Measurements from ENCODE around the gene PRUNE2.

Gene PRUNE2

GRCh38 chr9:76591256-76591950, 314.5 kb downstream of the PRUNE2 start:
- no peak for DNase-seq

DNA sequence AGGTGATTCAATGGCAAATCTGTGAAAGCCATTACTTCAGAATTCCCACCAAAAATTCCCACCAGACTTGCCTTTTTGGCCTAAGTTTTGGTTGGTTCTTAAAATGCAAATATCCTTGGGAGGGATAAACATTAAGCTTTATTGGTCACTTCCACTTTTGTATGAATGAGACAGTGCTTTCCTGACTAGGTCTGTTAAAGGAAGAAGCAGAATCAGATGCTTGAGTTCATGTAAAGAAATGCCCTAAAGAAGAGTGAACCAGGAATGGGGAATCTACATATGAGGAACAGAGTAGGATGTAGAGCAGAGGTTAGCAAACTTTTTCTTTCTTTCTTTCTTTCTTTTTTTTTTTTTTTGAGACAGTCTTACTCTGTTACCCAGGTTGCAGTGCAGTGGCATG, 317.6 kb downstream of the PRUNE2 start:
- DNase-seq = no peak

- peak; percentile 29 for DNase-seq
Measured at GRCh38 chr9:76586390-76587314, 319.3 kb downstream of the PRUNE2 start.

GRCh38 chr9:76585487-76586389, 320.2 kb downstream of the PRUNE2 start:
- no peak for DNase-seq

DNA sequence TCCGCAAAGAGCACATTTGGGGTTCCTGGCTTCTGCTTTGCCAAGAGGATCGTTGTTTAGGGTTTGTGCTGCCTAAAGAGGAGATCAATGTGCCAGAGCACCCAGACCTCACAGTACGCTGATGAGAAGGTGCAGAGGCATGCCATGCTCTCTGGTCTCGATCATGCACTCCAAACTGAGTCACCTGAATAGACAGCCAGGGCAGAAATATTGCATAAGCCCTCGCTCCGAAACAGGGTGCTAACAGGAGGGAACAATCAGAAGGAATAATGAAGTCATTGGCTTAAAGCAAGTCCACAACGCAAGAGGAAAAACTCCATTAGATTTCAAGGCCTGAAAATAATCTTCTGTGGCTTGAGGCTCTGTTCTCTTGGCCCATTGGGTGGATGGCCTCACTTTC, 322.7 kb downstream of the PRUNE2 start:
- DNase-seq = no peak

DNA sequence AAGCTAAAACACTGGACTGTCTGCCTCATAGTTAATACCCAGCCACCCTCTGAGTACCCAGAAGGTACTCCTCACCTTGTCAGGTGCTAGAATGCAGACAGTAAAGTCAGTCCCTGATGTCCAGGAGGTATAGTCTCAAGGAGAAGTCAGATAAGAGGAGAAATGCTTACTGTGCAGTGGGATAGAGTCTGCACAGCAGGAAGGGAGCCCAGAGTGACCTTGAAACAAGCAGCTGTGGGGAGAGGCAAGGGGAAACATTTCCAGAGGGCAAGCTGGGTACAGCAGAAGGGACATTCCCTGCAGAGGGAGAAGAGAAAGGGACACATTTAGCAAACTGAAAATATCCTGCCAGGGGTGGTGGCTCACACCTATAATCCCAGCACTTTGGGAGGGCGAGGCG, 324.2 kb downstream of the PRUNE2 start:
- DNase-seq = no peak

- no peak for DNase-seq
Measured at GRCh38 chr9:76580820-76581219, 325.1 kb downstream of the PRUNE2 start.

DNA sequence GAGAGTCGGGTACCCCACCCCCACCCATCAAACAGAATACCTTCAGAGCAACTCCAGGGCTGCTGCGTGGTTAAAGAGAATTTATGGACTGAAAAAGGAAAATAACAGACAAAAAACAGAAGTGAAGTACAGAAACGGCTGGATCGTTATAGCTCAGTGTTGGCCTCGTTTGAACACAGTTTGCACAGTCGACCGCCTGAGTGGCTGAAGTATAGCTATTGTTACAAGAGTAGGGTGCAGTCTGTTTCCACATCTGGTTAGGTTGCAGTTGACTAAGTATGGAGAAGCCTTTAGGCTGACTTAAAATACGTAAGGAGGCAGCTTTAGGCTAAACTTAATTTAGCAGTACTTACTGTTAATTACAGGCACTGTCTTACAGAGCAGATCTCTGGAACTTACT, 325.7 kb downstream of the PRUNE2 start:
- peak; percentile 32 for DNase-seq

- DNase-seq = no peak
Measured at GRCh38 chr9:76576344-76576743, 329.6 kb downstream of the PRUNE2 start.

- no peak for DNase-seq
Measured at GRCh38 chr9:76575761-76576160, 330.2 kb downstream of the PRUNE2 start.

GRCh38 chr9:76573905-76574760, 331.8 kb downstream of the PRUNE2 start:
- no peak for DNase-seq

GRCh38 chr9:76573408-76573807, 332.5 kb downstream of the PRUNE2 start:
- no peak for DNase-seq

DNA sequence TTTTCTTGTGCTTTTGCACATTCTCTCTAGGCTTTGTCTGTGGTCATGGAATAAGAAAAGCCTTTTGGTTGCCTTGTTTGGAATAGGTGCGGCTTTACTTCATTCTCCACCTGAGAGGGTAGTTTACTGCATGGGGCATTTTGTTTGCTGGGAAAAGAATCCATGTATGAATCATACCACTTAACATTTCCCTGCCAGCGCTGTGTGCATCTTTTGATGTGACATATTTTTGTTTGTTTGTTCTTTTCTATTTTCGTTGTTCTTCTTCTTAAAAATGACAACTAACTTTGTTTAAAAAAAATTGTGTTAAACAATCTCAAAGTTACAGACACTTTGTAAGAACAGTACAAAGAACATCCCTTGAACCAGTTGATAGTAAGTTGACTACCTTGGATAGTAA, 333.8 kb downstream of the PRUNE2 start:
- peak; percentile 36 for DNase-seq

GRCh38 chr9:76571743-76572146, 334.2 kb downstream of the PRUNE2 start:
- DNase-seq = no peak

GRCh38 chr9:76571288-76571687, 334.6 kb downstream of the PRUNE2 start:
- no peak for DNase-seq

DNA sequence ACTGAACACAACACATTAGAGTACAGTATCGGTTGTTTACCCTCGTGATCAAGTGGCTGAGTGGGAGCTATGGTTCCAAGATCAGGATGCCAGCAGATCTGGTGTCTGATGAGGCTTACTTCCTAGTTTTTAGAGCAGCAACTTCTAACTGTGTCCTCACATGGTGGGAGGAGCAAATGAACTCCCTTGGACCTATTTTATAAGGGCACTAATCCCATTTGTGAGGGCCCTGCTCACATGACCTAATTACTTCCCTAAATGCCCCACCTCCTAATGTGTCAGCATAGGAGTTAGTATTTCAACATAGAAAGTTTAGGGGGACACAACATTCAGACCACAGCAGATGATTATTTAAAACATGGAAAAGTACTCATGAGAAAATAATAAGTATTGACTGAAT, 335.1 kb downstream of the PRUNE2 start:
- DNase-seq = no peak

GRCh38 chr9:76567086-76567485, 338.8 kb downstream of the PRUNE2 start:
- no peak for DNase-seq

GRCh38 chr9:76564297-76564696, 341.6 kb downstream of the PRUNE2 start:
- no peak for DNase-seq

DNA sequence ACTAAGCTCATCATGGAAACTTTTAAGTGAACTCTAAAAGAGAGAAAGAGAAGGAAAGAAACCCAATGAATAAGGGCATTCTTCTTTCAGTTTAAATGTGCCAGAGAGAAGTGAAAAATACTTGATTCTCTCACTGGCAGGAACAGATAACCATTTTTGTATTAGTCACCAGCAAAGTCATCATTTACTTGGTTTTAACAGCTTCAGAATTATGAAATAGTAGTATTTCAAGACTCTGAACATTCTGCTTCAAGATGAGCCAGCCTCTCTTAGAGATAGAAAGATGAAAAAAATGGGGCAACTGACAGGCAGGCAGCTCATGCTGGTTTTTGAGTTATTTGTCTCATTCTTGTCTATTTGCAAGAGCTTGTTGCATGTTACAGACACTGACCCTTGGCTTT, 343.4 kb downstream of the PRUNE2 start:
- DNase-seq = no peak

DNA sequence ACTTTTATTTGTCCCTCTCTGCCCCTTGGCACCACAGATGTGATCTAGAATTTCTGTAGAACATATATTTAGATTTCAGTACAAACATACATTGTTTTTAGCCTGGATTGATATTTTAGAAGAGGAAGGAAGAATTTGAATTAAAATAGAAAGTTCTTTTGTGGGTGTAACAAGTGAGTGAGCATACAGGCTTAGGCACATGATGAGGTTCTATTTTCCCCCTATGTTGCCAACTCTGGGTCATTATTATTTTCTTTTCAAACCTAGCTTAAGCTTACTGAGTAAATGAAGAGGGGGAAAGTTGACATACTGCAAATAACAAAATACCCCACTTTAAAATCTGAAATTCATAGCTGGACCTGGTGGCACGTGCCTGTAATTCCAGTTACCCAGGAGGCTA, 344.0 kb downstream of the PRUNE2 start:
- DNase-seq = no peak
